NCI-H526 (cell line): ENCODE measurements around the gene TMEM47.

Source experiments
- DNase-seq, 2 experiments: peaks; one replicate each; lab custom pipeline; 2025; lab: John Stamatoyannopoulos, UW

TMEM47 gene

DNA sequence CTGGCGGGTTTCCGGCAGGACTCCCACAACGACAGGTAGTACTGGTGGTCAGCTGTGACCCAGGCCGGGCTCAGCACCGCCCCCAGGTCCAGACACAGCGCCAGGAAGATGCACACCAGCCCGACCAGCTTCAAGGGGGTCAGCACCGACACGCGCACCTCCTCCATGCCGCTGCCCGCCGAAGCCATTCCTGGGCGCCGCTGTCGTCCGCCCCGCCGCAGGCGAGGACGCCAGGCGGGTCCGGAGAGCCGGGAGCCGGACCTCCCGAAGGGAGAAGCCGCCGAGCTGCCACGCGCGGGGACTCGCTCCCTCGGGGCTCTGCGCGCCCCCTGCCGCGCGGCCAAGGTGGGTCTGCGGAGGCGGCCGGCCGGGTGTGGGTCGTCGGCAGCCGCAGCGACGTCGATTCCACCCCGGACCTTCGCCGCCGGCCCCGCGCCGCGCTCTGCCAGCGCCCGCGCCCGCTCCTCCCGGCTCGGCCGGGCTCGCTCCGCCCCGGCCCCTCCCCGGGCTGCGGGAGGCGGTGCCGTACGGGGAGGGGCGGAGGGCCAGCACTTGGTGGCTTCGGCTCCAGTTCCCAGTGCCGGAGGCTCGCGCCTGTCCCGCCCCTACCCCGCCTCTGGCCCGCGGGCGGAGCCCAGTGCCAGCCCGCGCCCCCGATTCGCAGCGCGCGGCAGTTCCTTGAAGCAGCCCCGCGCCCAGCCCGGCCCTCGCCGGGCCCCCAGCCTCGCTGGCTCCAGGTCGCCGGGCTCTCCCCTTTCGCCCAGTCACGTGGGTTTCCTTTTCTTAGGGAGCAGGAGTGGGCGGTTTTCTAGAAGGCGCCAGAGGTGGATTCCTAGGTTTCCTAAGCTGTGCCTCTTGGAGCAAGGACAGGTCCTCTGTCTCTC, at the start of gene TMEM47:
TMEM47 (minus strand) TSS at position 444 of the 884 bp plus-strand sequence; CDS start at position 188, 256 bp downstream.
- peak; percentile 12 to 72 for DNase-seq

DNA sequence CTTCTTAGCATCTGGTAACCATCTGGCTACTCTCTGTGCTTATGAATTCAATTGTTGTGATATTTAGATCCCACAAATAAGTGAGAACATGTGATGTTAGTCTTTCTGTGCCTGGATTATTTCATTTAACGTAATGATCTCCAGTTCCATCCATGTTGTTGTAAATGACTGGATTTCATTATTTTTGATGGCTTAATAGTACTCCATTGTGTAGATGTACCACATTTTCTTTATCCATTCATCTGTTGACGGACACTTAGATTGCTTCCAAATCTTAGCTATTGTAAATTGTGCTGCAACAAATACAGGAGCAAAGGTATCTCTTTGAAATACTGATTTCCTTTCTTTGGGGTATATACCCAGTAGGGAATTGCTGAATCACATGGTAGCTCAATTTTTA, 30.0 kb upstream of the TMEM47 start:
- no peak for DNase-seq

DNA sequence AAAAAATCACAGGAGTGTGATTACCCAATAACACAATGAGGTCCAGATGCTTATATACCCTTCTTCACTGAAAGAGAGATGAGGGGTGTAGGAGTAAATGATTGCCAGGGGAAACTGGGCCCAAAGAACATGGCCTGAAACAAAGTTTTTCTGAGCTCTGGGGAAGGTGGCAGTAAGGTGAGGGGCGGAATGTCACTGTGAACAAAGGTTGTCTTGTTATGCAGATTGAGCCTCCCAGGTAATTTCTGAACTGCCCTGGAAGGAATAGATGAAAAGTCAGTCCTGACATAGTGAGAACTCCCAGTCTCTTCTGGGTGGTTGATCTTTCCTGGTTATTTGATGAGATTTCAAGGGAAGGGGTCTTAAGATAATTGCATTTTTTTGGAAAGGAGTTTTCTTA, 2.5 kb upstream of the TMEM47 start:
- no peak for DNase-seq

DNA sequence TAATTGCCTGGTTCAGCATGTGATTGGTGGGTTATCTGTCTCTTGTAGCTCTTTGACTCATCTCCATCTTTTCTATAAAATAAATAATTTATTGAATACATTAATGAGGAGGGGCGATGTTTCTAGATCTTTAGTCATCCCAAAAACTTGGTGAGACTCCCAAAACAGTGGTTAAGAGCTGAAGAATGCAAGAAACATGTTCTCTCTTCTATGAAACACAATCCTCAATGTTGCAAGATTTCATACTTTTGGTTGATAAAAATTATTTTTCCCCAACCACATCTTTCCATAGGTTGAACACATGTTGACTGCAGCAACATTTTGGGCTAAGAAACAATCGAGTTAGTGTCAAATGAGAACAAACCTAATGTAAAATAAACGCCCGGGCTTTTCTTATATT, 1.2 kb upstream of the TMEM47 start:
- no peak for DNase-seq

GRCh38 chrX:34657726-34658070, 613 bp upstream of the TMEM47 start:
- no peak for DNase-seq

DNA sequence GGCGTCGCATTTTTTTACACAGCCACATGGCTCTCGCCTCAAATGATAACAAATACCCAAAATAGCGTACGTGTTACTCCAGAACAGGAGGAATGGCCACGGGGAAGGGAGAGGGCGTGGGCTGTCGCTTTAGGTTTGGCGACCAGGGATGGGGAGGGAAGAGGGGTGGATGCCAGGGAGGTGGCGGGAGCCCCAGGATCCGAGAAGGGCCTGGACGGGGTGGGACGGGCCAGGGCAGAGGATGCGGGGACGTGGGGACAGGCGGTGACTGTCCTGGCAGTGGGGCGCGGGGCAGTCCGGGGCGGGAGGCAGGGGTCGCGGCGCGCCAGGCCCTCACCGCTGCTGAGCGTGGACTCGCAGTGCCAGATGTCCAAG, 631 bp downstream of the TMEM47 start:
- DNase-seq: no peak

GRCh38 chrX:34655501-34656455, 1.3 kb downstream of the TMEM47 start:
- no peak for DNase-seq

DNA sequence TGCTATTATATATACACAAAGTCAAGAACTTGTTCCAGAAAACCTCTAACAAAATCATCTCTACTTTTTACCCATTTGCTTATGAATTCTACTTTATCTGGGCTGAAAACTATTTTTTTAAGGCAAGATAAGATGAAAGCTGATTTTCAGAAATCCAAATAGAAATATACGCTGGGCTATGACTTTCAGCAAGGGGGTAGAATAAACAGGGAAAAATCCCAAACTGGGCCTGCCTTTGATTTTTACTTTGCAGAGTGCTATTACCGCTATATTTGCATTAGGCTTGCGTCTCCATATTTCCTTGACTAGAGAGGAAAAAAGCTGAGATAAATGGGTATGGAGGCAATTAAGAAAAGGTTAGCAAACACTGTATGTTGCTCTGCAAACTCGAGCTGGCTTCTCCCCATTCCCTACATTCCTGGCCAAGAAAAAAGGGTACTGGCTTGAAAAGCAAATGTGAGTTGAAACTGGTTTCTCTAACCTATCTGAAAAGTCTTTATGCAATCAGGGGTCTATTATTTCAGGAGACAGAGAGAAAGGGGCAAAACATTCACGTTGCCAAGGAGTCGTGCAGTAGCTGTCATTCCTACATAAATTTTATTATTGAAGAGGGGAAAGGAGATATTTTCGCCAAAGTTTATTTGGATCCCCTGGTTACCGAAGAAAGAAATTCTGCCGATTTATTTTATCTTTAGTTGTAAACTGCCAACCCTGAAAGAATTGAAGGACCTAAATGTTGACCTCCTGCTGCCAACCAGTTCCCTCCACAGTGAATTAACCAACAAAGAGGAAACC, 2.2 kb downstream of the TMEM47 start:
- DNase-seq: no peak

DNA sequence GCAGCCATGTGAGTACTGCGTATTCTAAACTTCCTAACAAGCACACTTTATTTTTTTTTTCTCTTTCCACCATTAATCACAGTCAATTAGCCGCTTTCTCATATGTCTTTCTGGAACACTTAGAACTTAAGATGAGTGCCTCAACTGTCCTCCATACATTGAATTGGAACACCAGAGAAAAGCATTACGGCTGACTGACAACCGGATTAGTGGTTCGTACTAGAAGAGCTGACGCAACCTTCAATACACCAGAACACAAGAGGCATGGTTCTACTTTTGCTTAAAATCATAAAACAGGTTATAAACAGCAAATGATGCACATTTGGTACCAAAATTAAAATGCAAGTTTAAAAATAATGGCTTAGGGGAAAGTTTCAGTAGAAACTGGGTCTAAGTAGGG, 3.3 kb downstream of the TMEM47 start:
- DNase-seq: no peak

- DNase-seq: no peak
Observed at GRCh38 chrX:34642849-34643248, 14.2 kb downstream of the TMEM47 start.

DNA sequence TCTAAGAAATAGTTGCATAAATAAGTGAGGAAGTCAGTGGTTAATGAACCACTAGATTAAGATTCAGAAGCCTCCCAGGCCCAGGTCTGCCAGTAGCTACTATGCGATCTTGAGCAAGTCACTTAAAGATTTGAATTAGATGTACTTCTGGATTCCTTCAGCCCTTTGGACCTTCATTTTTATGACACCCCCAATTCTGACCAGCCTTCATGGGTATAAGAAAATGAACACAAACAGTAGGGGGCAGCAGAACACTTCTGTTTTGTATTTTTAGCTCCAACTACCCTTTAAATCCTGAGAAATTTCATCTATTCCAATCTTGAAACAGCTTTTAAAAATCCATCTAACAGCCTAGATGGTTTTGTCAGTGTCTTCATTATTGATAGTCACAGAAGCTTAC, 19.0 kb downstream of the TMEM47 start:
- peak in 1 of 2 experiments; percentile 48 for DNase-seq

DNA sequence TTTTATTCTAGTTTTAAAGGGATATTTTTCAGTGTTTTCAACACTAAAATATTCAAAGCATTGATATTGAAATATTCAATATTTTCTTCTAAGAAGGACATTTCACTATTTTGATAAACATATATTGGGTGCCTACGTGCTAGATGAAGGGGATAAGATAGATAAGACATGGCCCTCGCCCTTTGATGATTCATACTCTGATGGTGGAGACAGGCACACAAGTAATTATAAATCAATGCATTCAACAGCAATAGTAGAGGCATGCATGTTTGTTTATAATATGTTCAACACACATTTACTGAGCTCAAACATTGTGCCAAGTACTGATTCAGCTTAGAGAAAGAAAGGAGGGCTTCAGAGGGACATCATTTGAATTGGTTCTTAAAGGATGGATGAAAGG, 22.7 kb downstream of the TMEM47 start:
- no peak for DNase-seq

DNA sequence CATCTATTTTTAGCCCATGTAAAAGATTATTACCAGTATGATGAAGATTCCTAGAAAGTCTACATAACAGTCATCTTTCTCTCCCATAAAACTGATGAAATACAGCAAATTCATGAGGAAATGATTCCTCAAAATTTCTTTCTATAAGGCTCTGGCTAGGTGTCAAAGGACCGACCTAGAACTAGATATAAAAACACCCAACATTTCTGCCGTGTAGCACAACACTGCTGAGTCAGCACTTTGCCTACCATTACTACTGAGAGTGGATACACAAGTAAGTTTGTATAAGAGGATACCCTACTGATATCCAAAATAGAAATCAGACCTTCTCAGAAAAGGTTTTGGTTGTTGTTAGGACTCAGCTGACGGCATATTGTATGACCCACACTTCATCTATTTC, 24.7 kb downstream of the TMEM47 start:
- no peak for DNase-seq

- DNase-seq: no peak
Observed at GRCh38 chrX:34631479-34632220, 25.4 kb downstream of the TMEM47 start.

GRCh38 chrX:34629572-34629971, 27.5 kb downstream of the TMEM47 start:
- DNase-seq: no peak

GRCh38 chrX:34624416-34624815, 32.7 kb downstream of the TMEM47 start:
- DNase-seq: no peak

DNA sequence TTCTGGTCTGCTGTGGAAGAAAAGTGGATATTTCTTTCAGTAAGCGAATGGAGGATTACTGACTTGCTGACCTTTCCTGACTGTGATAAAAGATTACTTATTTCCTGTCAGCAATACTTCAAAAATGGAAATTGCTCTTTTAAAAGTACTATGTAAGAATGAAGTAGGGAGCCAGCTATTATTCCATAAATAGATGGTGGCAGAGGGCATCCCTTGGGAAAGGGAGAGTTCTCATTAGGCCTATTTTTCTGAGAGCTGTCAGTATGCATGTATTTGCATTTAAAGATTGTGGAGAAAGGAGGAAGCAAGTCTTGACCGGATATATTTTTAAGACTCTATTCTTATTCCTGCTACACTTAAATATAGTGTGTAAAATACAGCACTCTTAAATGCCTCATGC, 37.2 kb downstream of the TMEM47 start:
- DNase-seq: no peak

DNA sequence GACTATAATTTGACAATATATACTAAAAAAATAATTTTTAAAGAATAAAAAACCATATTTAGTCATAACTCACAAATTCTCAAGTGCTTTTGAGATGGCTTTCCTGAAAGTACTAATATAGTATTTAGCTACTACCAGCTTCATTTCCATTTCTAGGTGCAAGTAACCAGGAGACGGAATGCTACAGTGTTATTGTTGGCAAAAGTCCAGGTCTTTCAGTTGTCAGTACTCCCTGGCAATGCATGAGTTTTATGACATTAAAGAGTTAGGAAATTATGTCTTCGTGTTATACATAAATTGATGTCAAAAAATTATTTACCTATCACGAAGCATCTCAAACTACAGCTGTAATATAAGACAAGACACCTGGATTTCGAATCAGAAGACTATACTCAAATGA, 45.0 kb downstream of the TMEM47 start:
- no peak for DNase-seq

DNA sequence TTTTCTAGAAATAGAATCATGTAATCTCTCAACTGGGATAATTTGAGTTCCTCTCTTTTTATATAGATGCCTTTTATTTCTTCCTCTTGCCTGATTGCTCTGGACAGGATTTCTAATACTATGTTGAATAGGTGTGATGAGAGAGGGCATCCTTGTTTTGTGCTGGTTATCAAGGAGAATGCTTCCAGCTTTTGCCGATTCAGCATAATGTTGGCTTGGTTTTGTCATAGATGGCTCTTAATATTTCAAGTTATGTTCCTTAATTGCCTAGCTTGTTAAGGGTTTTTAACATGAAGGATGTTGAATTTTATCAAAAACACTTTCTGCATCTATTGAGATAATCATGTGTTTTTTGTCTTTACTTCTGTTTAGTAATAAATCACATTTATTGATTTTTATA, 58.7 kb downstream of the TMEM47 start:
- no peak for DNase-seq

DNA sequence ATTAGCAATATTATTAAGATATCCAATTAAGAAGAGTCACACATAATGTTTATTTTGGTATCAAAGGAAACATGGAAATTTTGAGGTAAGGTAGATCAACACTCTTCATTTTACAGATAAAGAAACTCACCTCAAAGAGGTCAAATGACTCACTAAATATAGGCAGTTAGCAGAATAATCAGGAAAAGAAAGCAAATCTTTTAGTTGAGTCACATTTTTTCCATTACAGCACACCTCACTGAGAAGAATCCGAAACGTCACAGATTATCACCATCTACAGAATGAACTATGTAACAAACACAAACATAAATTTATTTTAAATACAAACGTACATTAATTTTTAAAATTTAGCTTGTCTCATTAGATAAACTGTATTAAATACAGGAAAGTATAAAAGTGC, 70.1 kb downstream of the TMEM47 start:
- DNase-seq: no peak

DNA sequence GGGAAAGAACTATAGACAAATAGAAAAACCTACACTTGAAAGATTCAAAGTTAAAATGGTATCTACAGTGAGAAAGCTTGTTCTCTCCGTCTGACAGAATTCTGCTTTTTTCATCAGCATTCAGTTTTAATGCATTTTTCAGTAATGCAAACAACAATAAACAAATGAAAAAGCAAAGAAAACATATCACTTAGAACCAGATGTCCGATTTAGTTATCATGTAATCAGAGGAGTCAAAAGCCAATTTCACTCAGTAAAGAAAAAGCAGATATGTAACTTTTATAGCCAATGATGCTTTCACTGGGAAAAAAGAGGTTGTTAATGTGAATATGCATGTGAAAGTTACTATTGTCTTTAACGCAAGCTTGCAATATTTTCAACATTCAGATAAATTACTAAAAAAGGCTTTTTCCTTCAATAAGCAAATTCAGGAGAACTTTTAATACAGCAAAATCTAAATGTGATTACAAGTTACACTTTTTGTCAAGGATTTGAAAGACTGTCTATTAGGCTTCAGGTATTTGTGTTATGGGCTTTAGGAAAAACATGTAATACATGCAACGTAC, 70.7 kb downstream of the TMEM47 start:
- DNase-seq: no peak
